ENCODE results near the gene IGFBP7.
"Not testable (repeated sequence)": the region's sequence is repeated elsewhere in the genome, so short reads cannot be mapped to it uniquely, and the experiment has no call there.

Gene IGFBP7

GRCh38 chr4:57061395-57061794 lies 48.8 kb downstream of the IGFBP7 start:
- no peak for TF ChIP-seq ZNF274 (IDR thresholded peaks at IDR 0.05; ENCODE audit: low read depth, low read length)
- no peak overlapping the region for H3K4me3 ChIP-seq (ENCODE audit: low read length)

- H3K4me3 ChIP-seq (ENCODE audit: low read length), result not testable (repeated sequence)
These were observed 49.5 kb downstream of the IGFBP7 start for GRCh38 chr4:57060717-57061067.

GRCh38 chr4:57059890-57060716 lies 50.1 kb downstream of the IGFBP7 start:
- no peak for TF ChIP-seq ZNF274 (IDR thresholded peaks at IDR 0.05; ENCODE audit: low read depth, low read length)
- H3K4me3 ChIP-seq (ENCODE audit: low read length), result no peak overlapping the region

GRCh38 chr4:57055886-57056285 lies 54.3 kb downstream of the IGFBP7 start:
- no peak overlapping the region for H3K4me3 ChIP-seq (ENCODE audit: low read length)

GRCh38 chr4:57053508-57053907 lies 56.7 kb downstream of the IGFBP7 start:
- no peak for TF ChIP-seq ZNF274 (IDR thresholded peaks at IDR 0.05; ENCODE audit: low read depth, low read length)

More at GRCh38 chr4:57055886-57056285, 54.3 kb downstream of the IGFBP7 start:
- TF ChIP-seq ZNF274 (IDR thresholded peaks at IDR 0.05; ENCODE audit: low read depth, low read length), result no peak

GRCh38 chr4:57051524-57051923 lies 58.7 kb downstream of the IGFBP7 start:
- no peak overlapping the region for H3K4me3 ChIP-seq (ENCODE audit: low read length)
- TF ChIP-seq ZNF274 (IDR thresholded peaks at IDR 0.05; ENCODE audit: low read depth, low read length), result no peak

More at GRCh38 chr4:57053508-57053907, 56.7 kb downstream of the IGFBP7 start:
- H3K4me3 ChIP-seq (ENCODE audit: low read length), result no peak overlapping the region

GRCh38 chr4:57051095-57051494 lies 59.1 kb downstream of the IGFBP7 start:
- no peak overlapping the region for H3K4me3 ChIP-seq (ENCODE audit: low read length)
- no peak for TF ChIP-seq ZNF274 (IDR thresholded peaks at IDR 0.05; ENCODE audit: low read depth, low read length)

GRCh38 chr4:57048590-57049304 lies 61.4 kb downstream of the IGFBP7 start:
- H3K4me3 ChIP-seq (ENCODE audit: low read length), result no peak overlapping the region
- no peak for TF ChIP-seq ZNF274 (IDR thresholded peaks at IDR 0.05; ENCODE audit: low read depth, low read length)

GRCh38 chr4:57047046-57047445 lies 63.1 kb downstream of the IGFBP7 start:
- H3K4me3 ChIP-seq (ENCODE audit: low read length), result not testable (repeated sequence)

- H3K4me3 ChIP-seq (ENCODE audit: low read length), result no peak overlapping the region
These were observed 65.2 kb downstream of the IGFBP7 start for GRCh38 chr4:57044996-57045395.

GRCh38 chr4:57044279-57044678 lies 65.9 kb downstream of the IGFBP7 start:
- no peak overlapping the region for H3K4me3 ChIP-seq (ENCODE audit: low read length)
- no peak for TF ChIP-seq ZNF274 (IDR thresholded peaks at IDR 0.05; ENCODE audit: low read depth, low read length)

More at GRCh38 chr4:57044996-57045395, 65.2 kb downstream of the IGFBP7 start:
- no peak for TF ChIP-seq ZNF274 (IDR thresholded peaks at IDR 0.05; ENCODE audit: low read depth, low read length)

GRCh38 chr4:57043347-57044251 lies 66.6 kb downstream of the IGFBP7 start:
- H3K4me3 ChIP-seq (ENCODE audit: low read length), result no peak overlapping the region
- no peak for TF ChIP-seq ZNF274 (IDR thresholded peaks at IDR 0.05; ENCODE audit: low read depth, low read length)

GRCh38 chr4:57042711-57043169 lies 67.4 kb downstream of the IGFBP7 start:
- no peak for TF ChIP-seq ZNF274 (IDR thresholded peaks at IDR 0.05; ENCODE audit: low read depth, low read length)
- H3K4me3 ChIP-seq (ENCODE audit: low read length), result no peak overlapping the region

GRCh38 chr4:57041020-57041419 lies 69.2 kb downstream of the IGFBP7 start:
- no peak overlapping the region for H3K4me3 ChIP-seq (ENCODE audit: low read length)
- no peak for TF ChIP-seq ZNF274 (IDR thresholded peaks at IDR 0.05; ENCODE audit: low read depth, low read length)

Data from GM08714 (cell line).